Muscle of back (tissue), 11 donors: Measurements from ENCODE around the gene STX16. TPM values are rescaled to one million over a fixed set of nuclear protein-coding genes. Genes with fewer than 3 reads are reported as not detected.

Experiments
- DNase-seq, 3 donors: peaks; one replicate each; pipeline versions ENCODE4 v3.0.0 to v3.0.0-alpha.2; 2013
- polyA plus RNA-seq, 10 donors: library from polyadenylated mRNA; unstranded; fragments of 120-200 nt; gene quantifications; one replicate each; pipeline ENCODE4 v1.2.1, GENCODE V29; 2013; ENCODE audit not compliant: insufficient read length in 10 of 10

The STX16 gene
- polyA plus RNA-seq, 10 donors, result 33.5 to 81.8 (median 53.4) TPM

DNA sequence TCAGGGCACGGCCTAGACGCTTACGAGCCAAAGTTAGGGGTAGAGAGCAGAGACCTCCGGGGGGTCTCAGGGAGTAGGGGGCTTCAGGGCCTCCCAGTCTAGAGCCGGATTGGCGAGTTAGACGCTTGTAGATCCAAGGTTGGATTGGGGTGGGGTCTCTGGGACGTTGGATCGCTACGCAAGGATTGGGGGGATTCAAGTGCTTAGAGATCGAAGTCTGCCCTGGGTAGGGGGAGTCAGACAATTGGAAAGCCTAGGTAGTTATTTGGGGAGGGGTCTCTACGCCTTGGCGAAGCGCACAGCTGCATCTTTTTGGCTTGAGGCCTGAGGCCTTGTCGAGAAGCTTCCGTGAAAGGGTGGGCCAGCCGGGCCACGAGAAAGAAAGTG lies 469 bp downstream of the STX16 start:
- DNase-seq, result peak; percentile 85 to 97 (median 91)

DNA sequence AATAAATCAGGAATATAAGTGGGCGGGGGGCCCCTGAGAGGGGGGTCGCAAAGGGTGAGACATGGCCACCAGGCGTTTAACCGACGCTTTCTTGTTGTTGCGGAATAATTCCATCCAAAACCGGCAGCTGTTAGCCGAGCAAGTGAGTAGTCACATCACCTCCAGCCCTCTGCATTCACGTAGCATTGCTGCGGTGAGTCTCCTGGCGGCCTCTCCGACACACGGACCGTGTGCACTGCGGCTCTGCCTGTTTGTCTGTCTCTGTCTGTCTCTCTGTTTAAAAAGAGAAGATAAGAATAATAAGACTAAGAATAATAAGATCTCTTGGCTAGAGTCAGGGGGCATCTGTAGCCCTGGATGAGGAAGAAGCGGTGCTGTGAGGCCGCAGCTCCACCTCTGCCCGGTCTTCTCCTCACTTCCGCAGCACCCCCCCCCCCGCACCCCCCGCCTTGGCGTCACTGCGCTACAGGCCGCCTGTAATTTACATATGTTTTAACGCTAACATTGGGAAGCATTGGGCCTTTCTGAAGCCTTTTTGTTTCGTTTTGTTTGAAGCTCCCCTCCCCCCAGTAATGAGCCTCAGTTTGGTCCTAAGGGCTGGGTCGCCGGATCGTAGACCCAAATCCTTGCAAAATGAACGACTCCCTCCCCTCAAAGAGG lies 993 bp downstream of the STX16 start:
- DNase-seq, result peak; percentile 74 to 94 (median 87)

DNA sequence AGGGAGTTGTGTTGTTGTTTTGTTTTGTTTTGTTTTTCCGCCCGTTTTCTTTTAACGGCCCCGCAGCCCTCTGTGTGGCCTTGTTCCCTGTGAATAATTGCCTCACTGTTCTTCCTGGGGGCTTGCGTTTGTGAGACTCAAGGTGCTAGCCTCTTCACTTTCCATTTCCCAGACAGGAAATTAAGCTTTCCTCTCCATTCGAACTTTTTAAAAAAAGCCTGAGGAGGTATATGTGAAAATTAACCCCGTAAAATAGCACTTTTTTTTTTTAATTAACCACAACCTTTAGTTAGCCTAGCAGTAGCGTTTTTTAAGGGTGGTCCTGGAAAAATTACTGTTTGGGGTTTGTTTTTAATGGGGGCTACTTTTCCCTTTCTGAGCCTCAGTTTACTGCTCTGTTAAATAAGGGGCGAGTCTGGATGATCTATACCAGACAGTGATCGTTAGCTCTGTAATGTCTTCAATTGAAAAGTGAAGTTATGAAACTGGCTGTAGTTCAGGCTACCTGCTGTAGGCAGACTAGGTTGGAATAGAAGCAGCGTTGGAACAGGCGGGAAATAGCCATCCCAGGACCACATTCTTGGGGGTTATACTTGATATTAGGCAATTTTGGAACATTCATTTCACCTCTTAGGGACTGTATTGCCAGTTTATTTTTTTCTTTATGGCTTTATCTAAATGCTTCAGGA lies 1.7 kb downstream of the STX16 start:
- DNase-seq, result peak in 1 of 3 donors; percentile 68

DNA sequence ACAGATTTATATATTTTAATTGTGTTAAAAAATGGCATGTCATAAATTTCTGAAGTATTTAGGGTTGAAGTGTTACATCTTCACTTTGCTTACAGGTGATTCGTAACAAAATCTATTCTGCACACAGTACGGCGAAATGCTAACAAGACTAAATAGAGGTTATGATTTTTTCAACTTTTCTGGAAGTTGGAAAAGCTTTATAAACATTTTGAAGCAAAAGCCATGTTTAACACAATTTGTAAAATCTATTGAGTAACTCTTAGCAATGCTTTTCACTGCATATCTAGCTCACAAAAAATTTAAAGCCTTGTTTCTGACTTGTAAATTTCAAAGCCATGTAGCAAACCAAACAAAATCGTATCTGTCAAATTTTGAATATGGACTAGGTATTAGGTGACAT lies 3.3 kb downstream of the STX16 start:
- DNase-seq, result peak in 1 of 3 donors; percentile 62

DNA sequence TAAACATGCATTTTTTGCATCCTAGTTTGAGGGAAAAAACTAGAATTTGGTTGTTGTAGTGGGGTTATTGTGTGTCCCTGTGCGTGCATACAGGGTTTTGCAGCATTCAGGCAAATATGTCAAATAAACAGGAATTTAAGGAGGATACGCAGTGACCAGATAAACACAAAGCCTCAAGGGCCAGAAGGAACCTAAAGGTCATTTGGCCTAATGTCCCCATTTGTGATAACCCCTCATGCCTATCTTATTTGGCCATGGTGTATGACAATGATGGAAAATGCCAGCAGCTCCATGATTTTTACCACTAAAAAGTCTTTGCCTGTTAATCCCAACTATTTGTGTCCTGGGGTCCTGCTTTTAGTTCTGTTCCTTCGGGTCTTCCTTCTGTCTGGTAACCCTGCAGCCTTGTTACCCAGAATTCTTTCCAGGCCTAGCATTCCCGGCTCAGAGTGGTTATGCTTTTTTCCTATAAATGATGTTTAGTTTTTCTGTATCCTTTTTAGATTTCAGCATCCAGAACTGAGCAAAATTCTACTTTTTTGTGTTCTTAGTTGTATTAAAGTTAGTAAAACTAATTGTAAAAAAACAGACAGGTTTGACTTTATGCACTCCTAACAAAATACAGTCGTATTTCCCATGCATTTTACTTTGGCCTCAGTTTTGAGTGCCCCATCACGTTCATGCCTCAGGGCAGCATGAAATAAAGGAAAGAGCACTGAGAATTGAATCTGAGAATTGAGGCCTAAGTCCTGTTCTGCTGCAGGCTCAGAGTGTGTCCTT lies 4.4 kb downstream of the STX16 start:
- DNase-seq, result peak in 1 of 3 donors; percentile 53

DNA sequence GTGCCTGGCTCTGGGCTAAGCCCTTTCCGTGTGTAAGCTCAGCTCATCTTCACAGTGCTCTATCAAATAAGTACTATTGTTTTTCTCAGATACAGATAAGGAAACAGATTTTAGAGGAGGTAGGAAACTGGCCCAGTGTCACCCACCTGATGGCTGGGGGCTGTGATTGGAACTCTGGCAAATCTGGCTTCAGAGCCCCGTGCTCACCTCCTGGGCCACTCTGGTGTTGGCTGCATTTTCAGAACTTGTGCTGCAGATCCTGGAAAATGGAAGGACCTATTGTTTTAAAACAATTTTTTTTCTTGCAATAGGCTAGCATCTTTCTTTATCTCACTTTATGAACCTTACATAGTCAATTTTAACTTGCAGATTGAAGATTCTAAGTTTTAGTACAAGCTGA lies 5.7 kb downstream of the STX16 start:
- peak in 1 of 3 donors; percentile 74 for DNase-seq

DNA sequence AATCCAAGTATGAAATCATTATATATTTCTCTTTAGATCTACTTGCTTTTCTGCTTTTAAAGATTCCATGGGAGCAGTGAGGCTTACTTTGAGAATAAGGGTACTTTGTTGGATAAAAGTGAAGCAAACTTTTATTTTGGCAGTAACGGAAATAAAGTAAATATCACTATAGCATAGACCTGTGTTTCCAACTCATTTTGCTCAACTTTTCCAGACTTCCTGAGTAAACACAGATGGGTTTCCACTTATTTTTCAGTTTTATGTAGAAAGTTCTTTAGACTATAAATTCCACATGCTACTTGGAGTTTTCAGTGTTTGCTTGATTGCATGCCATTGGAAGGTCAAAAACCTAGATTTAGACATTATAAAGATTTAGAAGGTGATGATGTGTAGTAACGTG lies 6.2 kb downstream of the STX16 start:
- peak in 1 of 3 donors; percentile 83 for DNase-seq

DNA sequence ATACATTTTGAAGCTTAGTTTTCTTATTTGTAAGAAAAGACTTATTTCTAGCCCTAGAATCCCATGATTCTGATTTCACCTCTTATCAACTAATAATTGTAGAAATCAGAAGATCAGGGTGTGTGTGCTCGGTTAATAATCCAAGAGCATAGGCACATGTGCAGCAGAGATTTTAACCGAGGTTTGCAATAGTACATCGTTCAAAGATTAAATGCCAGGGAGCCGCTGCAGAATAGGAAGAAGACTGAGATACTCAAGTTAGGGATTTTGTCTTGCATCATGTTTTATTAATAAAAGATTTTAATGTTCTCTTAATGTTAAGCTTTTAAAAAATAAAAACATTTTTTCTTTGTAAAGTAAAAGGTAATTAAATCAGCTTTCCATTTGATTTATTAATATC lies 6.9 kb downstream of the STX16 start:
- DNase-seq, result peak in 1 of 3 donors; percentile 55

DNA sequence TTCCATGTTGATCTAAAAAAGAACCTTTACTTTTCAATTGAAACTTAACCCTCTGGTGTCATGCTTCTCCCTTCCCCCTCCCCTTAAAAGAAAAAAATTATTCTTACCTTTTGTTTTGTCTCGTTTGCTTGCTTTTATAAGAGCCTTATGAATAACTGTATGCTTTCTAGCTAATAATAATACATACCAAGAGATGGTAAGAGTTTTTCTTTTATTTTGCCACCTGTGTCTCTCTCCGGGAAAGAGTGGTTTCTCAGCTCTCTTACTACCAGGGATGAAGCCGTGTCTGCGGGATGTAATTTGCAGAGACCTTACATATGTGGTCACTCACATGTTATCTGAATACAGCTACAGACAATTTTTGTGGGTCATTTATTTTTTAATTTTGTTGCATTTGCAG lies 7.7 kb downstream of the STX16 start:
- peak in 1 of 3 donors; percentile 62 for DNase-seq

DNA sequence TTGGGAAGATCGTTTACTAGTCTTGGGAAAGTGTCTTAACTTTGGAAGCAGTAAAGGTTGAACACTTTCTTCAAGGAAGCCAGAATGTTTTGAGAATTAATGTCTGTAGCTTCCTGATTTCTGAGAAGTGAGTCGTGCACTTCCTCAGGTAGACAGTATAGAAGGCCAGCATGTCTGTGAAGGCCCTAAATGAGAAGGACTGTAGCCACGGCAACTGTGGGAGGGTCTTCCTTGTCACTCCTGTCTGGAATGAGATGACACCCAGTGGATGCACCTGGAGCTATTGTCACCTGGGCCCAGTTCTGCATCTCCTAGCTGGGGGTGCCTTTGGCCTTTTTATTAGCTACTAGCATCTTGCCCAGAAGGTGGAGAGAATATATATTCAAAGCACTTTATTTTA lies 8.8 kb downstream of the STX16 start:
- peak in 1 of 3 donors; percentile 41 for DNase-seq

DNA sequence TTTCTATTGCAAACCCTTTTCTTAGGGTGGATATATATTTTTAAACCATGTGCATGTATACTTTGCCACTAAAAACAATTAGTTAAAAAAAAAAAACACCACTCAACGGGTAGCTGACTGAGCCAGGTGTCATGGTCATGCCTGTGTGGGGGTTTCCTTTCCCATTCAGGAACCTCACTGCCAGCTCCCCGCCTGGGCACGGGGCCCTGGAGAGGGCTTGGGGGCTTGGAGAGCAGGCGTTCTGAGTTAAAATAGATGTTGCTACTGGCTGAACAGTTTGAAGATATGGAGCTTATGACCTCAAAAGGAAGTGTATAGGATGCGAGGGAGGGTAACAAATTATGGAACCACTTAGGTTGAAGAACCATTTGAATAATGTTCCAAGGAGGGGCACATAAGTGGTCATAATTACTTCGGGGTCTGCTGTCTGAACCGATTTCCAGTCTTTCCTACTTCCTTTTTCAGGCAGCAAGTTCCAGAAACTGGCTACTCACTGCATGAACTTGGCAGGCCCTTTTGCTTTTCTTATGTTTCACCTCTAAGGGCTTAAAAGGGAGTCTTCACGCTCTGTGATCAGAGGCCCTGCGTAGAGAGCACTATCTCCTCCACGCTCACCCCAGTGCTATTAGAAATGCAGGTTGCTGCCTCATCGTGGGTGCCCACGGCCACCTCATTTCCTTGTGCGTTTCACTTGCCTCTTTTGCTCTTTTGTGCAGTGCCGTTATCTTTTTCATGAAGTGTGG lies 9.9 kb downstream of the STX16 start:
- DNase-seq, result peak in 1 of 3 donors; percentile 72

DNA sequence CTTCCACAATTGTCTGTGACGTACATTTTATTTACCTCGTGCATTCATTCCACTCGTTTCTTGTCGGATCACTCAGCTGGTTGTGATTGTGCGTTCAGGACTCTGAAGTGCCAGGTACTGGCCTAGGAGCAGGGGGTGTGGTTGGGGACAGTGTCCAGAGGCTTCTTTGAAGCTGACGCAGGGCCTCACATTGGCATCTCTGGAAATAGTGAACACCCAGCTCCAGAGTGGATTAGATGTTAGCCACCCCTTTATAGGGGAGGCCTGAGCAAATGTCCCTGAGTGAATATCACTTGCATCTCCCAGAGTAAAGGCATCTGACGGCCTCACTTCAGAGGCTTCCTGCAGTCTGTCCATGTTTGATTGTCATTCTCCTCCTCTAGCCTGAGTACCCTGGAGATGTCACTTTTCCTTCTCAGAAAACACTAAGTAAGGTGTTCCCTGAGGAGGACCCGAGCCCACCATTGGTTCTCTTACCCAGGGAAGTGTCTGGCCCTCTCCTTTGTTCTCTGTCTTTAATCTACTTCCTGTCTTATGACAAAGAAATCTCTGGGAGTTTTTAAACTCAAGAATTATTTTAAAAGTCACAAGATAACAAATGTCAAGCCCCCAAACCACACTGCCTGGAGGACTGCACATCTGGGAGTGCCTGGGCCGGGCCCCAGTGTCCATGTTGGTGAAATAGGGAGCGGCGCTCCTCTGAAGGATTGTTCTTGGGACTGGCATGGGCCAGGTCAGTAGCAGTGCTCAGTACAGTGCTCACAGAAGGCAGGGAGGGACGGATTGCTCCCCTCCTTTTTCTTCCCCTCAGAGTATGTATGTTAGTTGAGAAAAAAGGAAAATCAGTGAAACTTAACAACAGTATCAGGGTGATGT lies 10.8 kb downstream of the STX16 start:
- no peak for DNase-seq

DNA sequence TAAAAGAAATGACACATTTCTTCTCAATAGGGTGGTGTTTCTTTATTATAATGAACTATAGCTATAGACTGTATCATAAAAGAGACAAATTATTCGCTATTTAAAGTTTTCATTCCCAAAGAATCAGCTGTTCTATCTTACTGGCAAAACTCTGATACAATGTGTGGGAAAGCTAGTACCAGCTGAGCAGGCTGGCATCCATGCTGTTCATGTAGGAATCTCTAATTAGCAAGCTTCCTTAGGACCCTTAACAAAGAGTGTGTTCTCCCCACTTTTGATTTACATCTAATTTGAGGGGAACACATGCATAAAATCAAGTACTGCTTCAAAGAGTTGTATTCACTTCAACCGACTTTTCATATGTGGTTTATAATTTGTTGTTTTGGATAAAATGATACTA lies 13.2 kb downstream of the STX16 start:
- DNase-seq, result no peak

DNA sequence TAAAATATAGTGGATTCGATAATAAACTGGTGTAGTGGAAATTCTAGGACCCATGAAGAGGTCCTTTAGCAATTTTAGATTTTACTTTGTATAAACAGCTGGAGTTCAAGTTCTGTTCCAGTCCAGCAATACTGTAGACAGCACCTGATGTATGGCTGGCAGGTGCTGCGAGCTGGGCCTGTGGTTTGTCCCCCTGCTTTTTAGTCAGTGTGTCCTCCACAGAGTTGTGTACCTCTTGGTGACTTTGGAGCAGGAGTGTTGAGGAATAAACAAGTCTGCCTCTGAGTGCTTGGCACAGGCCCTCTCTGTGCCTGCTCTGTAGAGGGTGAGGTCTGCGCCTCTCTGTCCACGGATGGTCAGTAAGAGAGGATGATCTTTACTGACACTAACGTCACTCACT lies 13.8 kb downstream of the STX16 start:
- DNase-seq, result no peak

DNA sequence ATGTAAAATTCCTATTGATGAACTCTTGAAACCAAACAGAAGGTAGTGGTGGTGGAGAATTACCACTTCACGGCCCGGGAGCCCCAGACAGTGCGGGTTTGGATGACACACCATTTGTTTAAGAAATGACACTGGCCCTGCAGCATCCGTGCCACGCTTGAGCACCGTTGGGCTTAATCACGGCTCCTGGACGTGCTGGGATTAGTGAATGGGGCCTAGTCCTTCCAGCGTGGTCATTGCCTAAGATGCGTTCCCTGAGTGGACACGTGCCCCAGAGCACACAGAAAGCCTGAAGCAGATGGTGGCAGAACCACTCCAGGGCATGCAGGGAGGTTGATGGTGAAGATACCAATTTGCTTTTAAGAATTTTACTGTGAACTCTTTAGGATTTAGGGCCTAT lies 14.5 kb downstream of the STX16 start:
- no peak for DNase-seq

DNA sequence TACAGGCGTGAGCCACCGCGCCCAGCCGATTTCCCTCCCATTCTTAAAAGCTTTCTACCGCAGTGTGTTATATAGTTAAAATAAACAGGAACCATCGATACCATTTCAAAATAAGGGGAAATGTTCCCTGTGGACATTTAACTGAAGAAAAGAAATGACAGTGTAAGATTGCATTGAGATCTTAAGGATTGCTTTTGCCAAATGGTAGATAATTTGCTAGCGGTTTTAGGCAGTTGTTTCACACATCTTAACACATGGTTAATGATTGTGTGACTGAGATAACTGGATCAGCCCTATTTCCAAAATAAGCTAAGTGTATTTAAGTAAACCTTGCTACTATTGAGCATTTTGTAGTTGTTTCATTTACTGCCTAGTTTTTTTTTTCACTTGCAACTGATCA lies 15.6 kb downstream of the STX16 start:
- no peak for DNase-seq

DNA sequence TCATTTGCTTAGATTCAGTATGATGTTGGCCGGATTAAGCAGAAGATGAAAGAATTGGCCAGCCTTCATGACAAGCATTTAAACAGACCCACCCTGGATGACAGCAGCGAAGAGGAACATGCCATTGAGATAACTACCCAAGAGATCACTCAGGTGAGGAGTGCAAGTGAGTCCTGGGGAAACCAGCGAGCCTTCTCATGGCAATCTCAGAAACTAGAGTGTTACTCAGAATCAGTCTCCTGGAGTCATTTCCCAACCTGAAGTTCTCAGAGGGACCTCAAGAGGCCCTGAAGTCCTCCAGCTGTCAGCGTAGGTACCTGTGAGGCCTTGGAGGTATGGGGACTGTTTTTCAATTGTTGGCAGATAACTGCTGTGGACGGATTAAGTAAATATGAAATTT lies 16.9 kb downstream of the STX16 start:
- no peak for DNase-seq

DNA sequence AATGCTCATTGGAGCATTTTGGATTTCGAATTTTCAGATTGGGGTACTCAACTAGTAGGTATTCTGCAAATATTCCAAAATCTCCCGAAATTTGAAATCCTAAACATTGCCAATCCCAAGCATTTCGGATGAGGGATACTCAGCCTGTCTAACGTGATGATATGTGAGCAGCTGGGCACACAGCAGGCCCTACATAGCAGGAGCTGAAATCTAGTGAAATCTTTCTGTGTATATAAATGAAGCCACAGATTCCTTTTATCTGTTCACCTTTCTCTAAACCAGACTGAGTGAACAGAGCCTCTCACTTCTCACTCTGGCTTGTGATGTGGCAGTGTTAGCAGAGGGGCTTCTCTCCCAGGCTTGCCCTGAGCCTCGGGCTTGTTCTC lies 17.8 kb downstream of the STX16 start:
- no peak for DNase-seq

DNA sequence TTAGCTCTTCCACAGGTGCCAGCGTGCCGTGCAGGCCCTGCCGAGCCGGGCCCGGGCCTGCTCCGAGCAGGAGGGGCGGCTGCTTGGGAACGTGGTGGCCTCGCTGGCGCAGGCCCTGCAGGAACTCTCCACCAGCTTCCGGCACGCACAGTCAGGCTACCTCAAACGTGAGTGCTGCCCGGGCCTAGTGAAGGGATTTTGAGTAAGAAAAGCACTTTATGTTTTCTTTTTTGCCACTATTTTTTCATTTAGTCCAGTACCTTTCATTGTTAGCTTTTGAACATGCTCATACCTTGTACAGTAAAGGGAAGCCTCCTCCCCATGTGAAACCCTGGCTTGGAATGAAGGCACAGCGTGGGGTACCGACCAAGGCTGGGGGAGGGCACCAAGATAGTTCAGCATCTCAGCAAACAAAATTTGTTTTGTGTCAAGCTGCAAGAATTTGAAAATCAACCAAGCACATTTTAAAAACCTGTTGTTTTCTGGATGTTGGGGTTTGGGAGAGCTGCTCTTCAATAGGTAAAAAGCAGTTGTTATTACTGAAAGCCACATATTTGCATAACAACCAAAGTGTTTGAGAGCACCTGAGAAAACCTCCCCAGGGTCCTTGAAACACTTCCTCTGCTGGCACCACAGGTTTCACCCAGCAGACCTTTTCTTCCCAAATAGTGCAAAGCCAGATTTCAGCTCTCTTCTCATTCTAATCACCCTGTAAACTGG lies 18.4 kb downstream of the STX16 start:
- no peak for DNase-seq

DNA sequence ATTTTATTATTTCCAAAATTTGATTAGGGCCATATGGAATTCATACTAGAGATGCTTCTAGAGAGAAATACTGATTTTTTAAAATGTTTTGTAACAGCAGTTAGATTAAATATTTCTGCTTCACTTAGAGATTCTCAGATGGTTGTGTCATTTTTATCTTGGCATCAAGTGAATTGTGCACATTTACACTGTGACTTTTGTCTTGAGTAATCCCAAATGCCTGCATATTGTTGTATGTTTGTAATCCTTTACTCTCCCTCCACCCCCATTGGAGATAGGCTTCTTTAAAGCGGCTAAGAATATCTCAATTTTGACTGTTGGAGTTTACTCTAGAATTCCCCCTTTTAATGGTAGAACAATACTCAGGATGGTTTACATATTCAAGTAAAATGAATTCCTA lies 19.0 kb downstream of the STX16 start:
- no peak for DNase-seq
